ENCODE data around the gene CELA2A. TPM values are rescaled to one million over a fixed set of nuclear protein-coding genes. Genes with fewer than 3 reads are reported as not detected.

The CELA2A gene
- total RNA-seq, 4 donors from 2014 or later: not detected

DNA sequence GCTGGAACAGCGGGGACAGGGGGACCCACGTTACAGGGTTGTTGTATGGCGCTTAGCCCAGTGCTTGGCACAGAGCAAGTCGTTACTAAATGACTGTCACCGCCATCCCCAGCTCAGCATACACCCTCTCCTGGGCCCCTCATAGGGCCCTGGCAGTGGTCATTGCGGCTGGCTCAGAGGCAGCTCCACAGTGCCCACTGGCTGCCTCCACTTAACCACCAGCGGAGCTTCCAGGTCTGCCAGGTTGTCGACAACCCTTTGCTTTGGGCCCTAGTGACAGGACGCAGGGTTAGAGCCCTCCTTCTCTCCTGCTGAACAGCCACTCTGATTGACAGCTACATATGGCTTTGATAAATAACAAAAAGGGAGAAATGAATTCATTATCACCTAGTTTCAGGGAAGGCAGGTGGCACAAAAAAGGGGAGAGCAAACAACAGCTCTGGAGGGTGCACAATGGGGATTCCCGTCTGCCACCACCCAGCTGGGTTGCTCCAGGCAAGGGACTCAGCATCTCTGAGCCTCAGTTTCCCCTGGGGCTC is 42.0 kb upstream of the CELA2A start:
- Histone ChIP-seq H3K27me3 (no peaks in the 10 kb centered on the region), H3K27ac (peak overlapping the region in 3 of 4 donors; percentile 75 to 95 (median 85)), H3K36me3 (peaks cover 0 to 18% (median 0%) of the 10 kb centered on the region in 3 donors), H3K4me3 (no peak overlapping the region), H3K4me1 (peaks cover 20 to 84% (median 45%) of the 10 kb centered on the region in 4 donors), H3K9me3 (no peaks in the 10 kb centered on the region)
- no peak for DNase-seq
- TF ChIP-seq POLR2A (IDR thresholded peaks at IDR 0.05): no peak
- TF ChIP-seq, protein P1, sequence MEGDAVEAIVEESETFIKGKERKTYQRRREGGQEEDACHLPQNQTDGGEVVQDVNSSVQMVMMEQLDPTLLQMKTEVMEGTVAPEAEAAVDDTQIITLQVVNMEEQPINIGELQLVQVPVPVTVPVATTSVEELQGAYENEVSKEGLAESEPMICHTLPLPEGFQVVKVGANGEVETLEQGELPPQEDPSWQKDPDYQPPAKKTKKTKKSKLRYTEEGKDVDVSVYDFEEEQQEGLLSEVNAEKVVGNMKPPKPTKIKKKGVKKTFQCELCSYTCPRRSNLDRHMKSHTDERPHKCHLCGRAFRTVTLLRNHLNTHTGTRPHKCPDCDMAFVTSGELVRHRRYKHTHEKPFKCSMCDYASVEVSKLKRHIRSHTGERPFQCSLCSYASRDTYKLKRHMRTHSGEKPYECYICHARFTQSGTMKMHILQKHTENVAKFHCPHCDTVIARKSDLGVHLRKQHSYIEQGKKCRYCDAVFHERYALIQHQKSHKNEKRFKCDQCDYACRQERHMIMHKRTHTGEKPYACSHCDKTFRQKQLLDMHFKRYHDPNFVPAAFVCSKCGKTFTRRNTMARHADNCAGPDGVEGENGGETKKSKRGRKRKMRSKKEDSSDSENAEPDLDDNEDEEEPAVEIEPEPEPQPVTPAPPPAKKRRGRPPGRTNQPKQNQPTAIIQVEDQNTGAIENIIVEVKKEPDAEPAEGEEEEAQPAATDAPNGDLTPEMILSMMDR (IDR thresholded peaks at IDR 0.05): no peak

DNA sequence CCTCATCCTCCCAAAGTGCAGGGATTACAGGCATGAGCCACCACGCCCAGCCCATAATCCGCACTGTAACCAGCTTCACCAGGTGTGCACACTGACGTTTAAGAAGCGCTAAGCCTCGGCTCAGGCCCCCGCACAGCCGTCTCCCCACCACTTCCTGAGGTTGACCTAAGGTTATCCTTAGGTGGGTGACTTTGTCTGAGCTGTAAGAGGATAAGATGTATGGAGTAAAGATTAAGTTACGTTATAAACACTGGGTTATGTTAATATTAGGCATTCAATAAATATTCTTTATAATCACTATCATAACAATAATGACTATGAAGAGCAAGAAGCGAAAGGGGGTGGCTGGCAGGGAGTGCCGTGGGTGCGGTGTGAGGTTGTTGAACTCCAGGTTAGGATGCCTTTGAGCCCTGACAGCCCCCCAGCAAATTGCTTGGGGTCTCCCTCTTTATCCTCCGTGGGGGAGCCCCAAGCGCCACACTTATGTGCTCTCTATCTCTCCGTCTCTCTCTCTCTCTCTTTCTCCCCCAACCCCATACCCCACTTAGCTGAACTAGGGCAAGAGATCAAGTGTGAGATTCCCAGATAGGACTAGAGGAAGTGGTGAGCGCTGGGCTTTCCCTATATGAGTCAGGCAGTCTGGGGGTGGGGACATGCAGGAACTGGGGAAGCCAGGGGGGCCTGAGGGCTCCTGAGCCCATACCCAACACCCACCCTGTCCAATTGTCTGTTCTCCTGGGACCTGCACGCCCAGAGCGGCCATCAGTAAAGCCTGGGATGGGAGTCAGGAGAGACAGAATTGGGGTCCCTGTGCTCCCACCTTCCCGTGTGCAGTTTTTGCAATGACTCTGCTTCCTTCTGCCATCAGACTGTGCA is 39.2 kb upstream of the CELA2A start:
- Histone ChIP-seq H3K27ac (peak overlapping the region; percentile 70 to 95 (median 80)), H3K9me3 (no peaks in the 10 kb centered on the region), H3K4me3 (peak overlapping the region in 1 of 4 donors; percentile 0), H3K4me1 (peaks cover 20 to 95% (median 33%) of the 10 kb centered on the region in 4 donors), H3K36me3 (peaks cover 0 to 18% (median 0%) of the 10 kb centered on the region in 3 donors), H3K27me3 (no peaks in the 10 kb centered on the region)
- DNase-seq: peak; percentile 64 to 85 (median 75)
- no peak for TF ChIP-seq POLR2A (IDR thresholded peaks at IDR 0.05)
- TF ChIP-seq, protein P1 (IDR thresholded peaks at IDR 0.05): no peak

DNA sequence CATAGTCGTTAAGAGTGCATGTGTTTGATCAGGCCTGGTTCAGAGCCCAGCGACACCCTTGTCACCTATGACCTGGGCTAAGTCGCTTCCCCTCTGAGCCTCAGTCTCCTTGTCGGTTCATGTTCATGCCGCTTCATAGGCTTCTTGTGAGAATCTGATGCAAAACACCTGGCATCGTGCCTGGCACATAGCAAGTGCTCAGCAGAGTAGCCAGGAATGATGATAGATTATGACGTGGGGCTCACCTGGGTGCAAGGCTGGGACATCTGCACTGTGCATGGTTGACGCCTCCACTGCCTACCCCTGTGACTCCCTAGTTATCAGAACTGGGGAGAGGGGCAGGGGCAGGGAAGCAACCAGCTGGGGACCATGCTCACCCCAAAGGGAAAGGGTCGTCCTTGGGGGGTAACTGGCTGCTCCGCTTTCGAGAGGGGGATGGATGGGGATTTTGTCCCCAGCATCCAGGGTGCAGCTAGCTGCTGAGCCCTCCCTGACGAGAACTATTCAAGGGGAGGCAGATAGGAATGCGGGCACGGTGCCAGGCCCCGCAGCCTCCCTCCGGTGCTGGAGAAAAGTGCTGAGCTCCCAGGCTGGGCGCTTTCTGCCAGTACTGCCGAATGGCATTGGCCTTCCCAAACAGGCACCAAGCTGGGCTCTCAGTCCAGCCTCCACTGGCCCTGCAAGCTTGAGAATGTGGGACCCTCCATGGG is 37.6 kb upstream of the CELA2A start:
- Histone ChIP-seq H3K9me3 (no peaks in the 10 kb centered on the region), H3K27ac (peak overlapping the region in 3 of 4 donors; percentile 34 to 95 (median 43))
- peak in 2 of 3 donors; percentile 66 to 70 for DNase-seq

DNA sequence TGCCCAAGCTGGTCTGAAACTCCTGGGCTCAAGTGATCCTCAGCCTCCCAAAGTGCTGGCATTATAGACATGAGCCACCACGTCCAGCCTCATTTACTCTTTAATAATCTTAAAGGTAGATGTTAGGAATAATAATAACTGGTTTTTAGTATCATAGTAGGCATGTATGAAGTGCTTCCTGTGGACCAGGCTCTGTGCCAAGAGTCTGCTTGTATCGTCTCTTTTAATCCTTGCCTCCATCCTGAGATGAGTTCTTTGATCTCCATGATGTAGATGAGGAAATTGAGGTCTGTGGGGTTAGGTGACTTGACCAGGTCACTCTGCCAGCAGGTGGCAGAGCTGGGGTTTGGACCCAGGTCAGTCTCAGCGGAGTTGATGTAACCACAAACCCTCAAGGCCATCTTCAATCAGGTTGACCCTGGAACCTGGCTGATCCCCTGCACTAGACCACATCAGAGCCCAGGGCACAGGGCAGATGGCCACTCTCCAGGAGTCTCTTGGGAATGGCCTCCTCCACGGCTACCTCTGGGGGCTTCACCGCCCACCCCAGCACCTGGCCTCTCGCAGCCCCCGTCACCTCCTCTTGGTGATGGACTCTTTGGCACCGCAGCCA is 35.6 kb upstream of the CELA2A start:
- Histone ChIP-seq H3K9me3 (no peaks in the 10 kb centered on the region), H3K27me3 (no peaks in the 10 kb centered on the region), H3K4me3 (no peak overlapping the region), H3K27ac (peak overlapping the region in 3 of 4 donors; percentile 52 to 95 (median 92)), H3K36me3 (peaks cover 0 to 6% (median 0%) of the 10 kb centered on the region in 3 donors), H3K4me1 (peaks cover 16 to 82% (median 27%) of the 10 kb centered on the region in 4 donors)
- TF ChIP-seq, protein P1 (IDR thresholded peaks at IDR 0.05): peak in 3 of 6 experiments; percentile 20 to 45 (median 31)
- no peak for TF ChIP-seq POLR2A (IDR thresholded peaks at IDR 0.05)
- peak in 2 of 3 donors; percentile 65 to 71 for DNase-seq

More for the DNA sequence above, 37.6 kb upstream of the CELA2A start:
- H3K4me3 ChIP-seq: no peak overlapping the region
- TF ChIP-seq, protein P1 (IDR thresholded peaks at IDR 0.05): no peak
- no peak for TF ChIP-seq POLR2A (IDR thresholded peaks at IDR 0.05)
- peaks cover 21 to 89% (median 32%) of the 10 kb centered on the region in 4 donors for H3K4me1 ChIP-seq
- peaks cover 0 to 13% (median 0%) of the 10 kb centered on the region in 3 donors for H3K36me3 ChIP-seq
- no peaks in the 10 kb centered on the region for H3K27me3 ChIP-seq

DNA sequence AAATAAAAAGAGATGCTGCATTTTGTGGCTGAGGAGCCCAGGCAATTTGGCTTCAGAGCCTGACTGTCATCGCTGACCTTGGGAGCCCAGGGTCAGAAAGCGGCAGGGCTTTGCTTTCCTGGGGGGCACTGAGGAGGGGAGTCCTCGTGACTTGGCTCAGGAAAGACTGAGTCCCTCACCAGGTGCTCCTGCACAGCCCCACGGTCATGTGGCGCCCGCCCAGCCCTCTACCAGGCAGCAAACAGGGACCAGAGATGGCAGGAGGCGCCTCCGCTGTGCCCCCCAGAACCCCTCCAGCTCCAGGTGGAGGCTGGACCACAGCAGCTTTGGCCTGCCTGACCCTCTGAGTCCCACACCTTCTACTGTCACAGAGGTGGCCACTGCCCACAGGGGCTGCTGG is 33.7 kb upstream of the CELA2A start:
- peaks cover 0 to 20% (median 0%) of the 10 kb centered on the region in 3 donors for H3K36me3 ChIP-seq
- peak overlapping the region in 3 of 4 donors; percentile 73 to 95 (median 92) for H3K27ac ChIP-seq
- H3K4me3 ChIP-seq: no peak overlapping the region
- TF ChIP-seq, protein P1 (IDR thresholded peaks at IDR 0.05): no peak
- no peak for TF ChIP-seq POLR2A (IDR thresholded peaks at IDR 0.05)
- DNase-seq: no peak
- H3K27me3 ChIP-seq: no peaks in the 10 kb centered on the region
- peaks cover 0 to 82% (median 19%) of the 10 kb centered on the region in 4 donors for H3K4me1 ChIP-seq
- H3K9me3 ChIP-seq: no peaks in the 10 kb centered on the region

Measured in Peyer's patch (tissue), 4 donors.